ENCODE data around the gene ELP1.

DNA sequence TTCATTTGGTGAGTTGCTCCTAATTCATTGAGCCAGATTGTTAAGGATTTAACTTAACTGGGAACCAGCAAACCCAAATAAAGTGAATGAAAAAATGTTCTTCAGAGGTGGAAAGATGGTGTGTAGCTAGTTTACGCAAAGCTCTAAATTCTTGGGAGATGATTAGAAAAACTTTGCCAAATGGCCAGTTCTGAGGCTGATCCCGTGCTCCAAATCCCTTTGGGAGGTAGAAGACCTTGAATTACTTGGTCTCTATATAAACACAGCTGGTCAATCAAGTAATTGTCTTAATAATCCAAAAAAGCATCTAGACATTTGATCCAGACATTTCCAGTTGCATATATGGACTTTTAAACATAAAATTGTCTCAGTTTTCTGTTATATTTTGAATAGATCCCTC lies 89.5 kb downstream of the ELP1 start:
- TF ChIP-seq, protein P1, sequence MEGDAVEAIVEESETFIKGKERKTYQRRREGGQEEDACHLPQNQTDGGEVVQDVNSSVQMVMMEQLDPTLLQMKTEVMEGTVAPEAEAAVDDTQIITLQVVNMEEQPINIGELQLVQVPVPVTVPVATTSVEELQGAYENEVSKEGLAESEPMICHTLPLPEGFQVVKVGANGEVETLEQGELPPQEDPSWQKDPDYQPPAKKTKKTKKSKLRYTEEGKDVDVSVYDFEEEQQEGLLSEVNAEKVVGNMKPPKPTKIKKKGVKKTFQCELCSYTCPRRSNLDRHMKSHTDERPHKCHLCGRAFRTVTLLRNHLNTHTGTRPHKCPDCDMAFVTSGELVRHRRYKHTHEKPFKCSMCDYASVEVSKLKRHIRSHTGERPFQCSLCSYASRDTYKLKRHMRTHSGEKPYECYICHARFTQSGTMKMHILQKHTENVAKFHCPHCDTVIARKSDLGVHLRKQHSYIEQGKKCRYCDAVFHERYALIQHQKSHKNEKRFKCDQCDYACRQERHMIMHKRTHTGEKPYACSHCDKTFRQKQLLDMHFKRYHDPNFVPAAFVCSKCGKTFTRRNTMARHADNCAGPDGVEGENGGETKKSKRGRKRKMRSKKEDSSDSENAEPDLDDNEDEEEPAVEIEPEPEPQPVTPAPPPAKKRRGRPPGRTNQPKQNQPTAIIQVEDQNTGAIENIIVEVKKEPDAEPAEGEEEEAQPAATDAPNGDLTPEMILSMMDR (IDR thresholded peaks at IDR 0.05; ENCODE audit: low read length): no peak
- TF ChIP-seq EZH2 (optimal IDR thresholded peaks at IDR 0.05; ENCODE audit: low read depth, low read length) (no peak), EZH2phosphoT487 (IDR thresholded peaks at IDR 0.05; ENCODE audit: low read length) (no peak)
